ENCODE results near the gene ASAP2. TPM values are rescaled to one million over a fixed set of nuclear protein-coding genes. Genes with fewer than 3 reads are reported as not detected.

ASAP2 gene
- polyA plus RNA-seq, 1 donor from 2014 or later, result 41.0 TPM

GRCh38 chr2:9234680-9235146 is 28.1 kb downstream of the ASAP2 start:
- no peak overlapping the region for H2AFZ ChIP-seq (ENCODE audit: low read depth, low read length)

DNA sequence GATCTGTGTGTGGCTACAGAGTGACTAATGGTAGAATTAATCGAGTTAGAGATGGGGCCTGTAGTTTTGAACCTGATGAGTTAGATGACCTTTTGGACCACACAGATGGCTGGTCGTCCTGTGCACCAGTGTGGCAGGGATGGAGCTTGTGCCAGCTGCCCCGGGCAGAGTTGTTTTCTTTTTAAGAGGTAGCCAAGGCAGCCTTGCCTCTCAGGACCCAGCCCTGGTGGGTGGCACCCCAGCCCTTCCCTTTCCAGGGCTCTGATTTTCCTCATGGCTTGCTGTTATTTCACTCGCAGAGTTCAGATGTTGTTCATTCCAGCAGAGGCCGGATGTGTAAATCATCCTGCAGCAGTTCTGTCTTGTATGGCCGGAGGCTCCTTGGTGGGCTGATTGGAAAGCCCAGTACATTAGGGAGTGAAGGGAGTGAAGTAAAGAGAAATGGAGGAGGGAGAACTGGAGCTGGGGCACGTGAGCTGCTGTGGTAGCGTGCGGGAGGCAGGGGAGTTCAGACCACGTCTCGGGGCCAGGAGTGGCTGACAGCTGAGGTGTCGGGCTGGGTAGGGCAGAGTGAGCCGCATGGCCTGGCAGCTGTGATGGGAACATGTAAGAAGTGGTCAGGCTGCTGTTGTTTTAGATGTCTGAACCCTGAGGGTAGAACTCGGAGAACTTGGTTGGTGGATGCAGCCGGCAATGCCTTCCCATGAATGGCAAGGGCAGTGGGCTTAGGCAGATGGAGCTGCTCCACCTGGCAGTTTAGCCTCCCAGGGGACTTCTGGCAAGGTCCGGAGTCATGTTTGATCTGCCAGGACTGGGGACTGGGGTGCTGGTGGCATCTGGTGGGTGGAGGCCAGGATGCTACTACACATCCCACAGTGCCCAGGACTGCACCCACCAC is 28.8 kb downstream of the ASAP2 start:
- H3K4me2 ChIP-seq (ENCODE audit: low read length), result no peak overlapping the region
- no peaks in the 10 kb centered on the region for H3K36me3 ChIP-seq (ENCODE audit: insufficient read depth, low read length)
- H3K27me3 ChIP-seq (ENCODE audit: insufficient read depth, low read depth, low read length), result no peaks in the 10 kb centered on the region
- H4K20me1 ChIP-seq (ENCODE audit: insufficient read depth), result peaks cover 3% of the 10 kb centered on the region
- no peaks in the 10 kb centered on the region for H3F3A ChIP-seq (ENCODE audit: insufficient read depth, low read length, poor library complexity, severe bottlenecking)
- peaks cover 85% of the 10 kb centered on the region for H3K79me2 ChIP-seq (replicated peaks; ENCODE audit: insufficient read depth, low read length)
- no peak overlapping the region for H3K27ac ChIP-seq (ENCODE audit: low read length)
- H3K9me2 ChIP-seq (ENCODE audit: insufficient read depth, low read length), result no peaks in the 10 kb centered on the region
- no peaks in the 10 kb centered on the region for H3K9me3 ChIP-seq (ENCODE audit: low read length)
- H3K9ac ChIP-seq (ENCODE audit: low read length), result no peak overlapping the region
- H2AFZ ChIP-seq (ENCODE audit: low read depth, low read length), result no peak overlapping the region
- H3K4me3 ChIP-seq (ENCODE audit: low read length), result no peak overlapping the region
- TF ChIP-seq POLR2AphosphoS5 (IDR thresholded peaks at IDR 0.05), result no peak
- no peak for TF ChIP-seq MXI1 (conservative IDR thresholded peaks at IDR 0.05; ENCODE audit: poor library complexity, severe bottlenecking)
- no peak for TF ChIP-seq TAF1 (IDR thresholded peaks at IDR 0.05; ENCODE audit: low read depth)
- TF ChIP-seq SMC3 (conservative IDR thresholded peaks at IDR 0.05; ENCODE audit: poor library complexity), result no peak
- no peak for TF ChIP-seq RAD21 (conservative IDR thresholded peaks at IDR 0.05)
- TF ChIP-seq, protein P1, sequence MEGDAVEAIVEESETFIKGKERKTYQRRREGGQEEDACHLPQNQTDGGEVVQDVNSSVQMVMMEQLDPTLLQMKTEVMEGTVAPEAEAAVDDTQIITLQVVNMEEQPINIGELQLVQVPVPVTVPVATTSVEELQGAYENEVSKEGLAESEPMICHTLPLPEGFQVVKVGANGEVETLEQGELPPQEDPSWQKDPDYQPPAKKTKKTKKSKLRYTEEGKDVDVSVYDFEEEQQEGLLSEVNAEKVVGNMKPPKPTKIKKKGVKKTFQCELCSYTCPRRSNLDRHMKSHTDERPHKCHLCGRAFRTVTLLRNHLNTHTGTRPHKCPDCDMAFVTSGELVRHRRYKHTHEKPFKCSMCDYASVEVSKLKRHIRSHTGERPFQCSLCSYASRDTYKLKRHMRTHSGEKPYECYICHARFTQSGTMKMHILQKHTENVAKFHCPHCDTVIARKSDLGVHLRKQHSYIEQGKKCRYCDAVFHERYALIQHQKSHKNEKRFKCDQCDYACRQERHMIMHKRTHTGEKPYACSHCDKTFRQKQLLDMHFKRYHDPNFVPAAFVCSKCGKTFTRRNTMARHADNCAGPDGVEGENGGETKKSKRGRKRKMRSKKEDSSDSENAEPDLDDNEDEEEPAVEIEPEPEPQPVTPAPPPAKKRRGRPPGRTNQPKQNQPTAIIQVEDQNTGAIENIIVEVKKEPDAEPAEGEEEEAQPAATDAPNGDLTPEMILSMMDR (IDR thresholded peaks at IDR 0.05; ENCODE audit: poor library complexity, severe bottlenecking), result no peak
- TF ChIP-seq EP300 (conservative IDR thresholded peaks at IDR 0.05; ENCODE audit: poor library complexity, severe bottlenecking), result no peak

More at GRCh38 chr2:9234680-9235146, 28.1 kb downstream of the ASAP2 start:
- Histone ChIP-seq H3K9ac (ENCODE audit: low read length) (no peak overlapping the region), H4K20me1 (ENCODE audit: insufficient read depth) (peaks cover 8% of the 10 kb centered on the region), H3K27me3 (ENCODE audit: insufficient read depth, low read depth, low read length) (no peaks in the 10 kb centered on the region), H3K36me3 (ENCODE audit: insufficient read depth, low read length) (no peaks in the 10 kb centered on the region), H3F3A (ENCODE audit: insufficient read depth, low read length, poor library complexity, severe bottlenecking) (no peaks in the 10 kb centered on the region), H3K27ac (ENCODE audit: low read length) (no peak overlapping the region), H3K79me2 (replicated peaks; ENCODE audit: insufficient read depth, low read length) (peaks cover 85% of the 10 kb centered on the region), H3K4me3 (ENCODE audit: low read length) (no peak overlapping the region), H3K9me2 (ENCODE audit: insufficient read depth, low read length) (no peaks in the 10 kb centered on the region), H3K4me2 (ENCODE audit: low read length) (no peak overlapping the region), H3K9me3 (ENCODE audit: low read length) (no peaks in the 10 kb centered on the region)
- TF ChIP-seq REST (IDR thresholded peaks at IDR 0.05; ENCODE audit: borderline replicate concordance) (no peak), RAD21 (conservative IDR thresholded peaks at IDR 0.05) (no peak), POLR2AphosphoS5 (IDR thresholded peaks at IDR 0.05) (no peak), MXI1 (conservative IDR thresholded peaks at IDR 0.05; ENCODE audit: poor library complexity, severe bottlenecking) (no peak), EZH2 (IDR thresholded peaks at IDR 0.05; ENCODE audit: borderline replicate concordance, insufficient read depth, low read length, poor library complexity, severe bottlenecking) (no peak), TAF1 (IDR thresholded peaks at IDR 0.05; ENCODE audit: low read depth) (no peak), SMC3 (conservative IDR thresholded peaks at IDR 0.05; ENCODE audit: poor library complexity) (no peak), EP300 (conservative IDR thresholded peaks at IDR 0.05; ENCODE audit: poor library complexity, severe bottlenecking) (no peak)
- TF ChIP-seq, protein P1 (IDR thresholded peaks at IDR 0.05; ENCODE audit: poor library complexity, severe bottlenecking), result no peak
